ENCODE data around the gene SPIN2B.

DNA sequence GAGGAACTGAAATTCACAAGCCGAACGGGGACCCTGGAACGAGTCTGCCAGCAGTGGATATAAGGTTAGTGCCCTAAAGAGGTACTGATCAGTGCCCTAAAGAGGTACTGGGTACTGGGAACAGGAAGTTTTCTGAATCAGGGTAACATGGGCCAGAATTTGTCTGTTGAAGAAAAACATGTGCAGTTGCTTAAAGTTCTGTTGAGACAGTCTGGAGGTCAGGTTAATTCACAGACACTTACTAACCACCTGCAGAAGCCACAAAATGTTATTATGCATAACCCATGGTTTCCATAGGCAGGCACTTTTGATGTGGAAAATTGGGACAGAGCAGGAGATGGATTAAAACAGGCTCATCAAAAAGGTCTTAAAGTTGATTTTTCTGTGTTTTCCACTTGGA, 17.9 kb downstream of the SPIN2B start:
- TF ChIP-seq, protein P1, sequence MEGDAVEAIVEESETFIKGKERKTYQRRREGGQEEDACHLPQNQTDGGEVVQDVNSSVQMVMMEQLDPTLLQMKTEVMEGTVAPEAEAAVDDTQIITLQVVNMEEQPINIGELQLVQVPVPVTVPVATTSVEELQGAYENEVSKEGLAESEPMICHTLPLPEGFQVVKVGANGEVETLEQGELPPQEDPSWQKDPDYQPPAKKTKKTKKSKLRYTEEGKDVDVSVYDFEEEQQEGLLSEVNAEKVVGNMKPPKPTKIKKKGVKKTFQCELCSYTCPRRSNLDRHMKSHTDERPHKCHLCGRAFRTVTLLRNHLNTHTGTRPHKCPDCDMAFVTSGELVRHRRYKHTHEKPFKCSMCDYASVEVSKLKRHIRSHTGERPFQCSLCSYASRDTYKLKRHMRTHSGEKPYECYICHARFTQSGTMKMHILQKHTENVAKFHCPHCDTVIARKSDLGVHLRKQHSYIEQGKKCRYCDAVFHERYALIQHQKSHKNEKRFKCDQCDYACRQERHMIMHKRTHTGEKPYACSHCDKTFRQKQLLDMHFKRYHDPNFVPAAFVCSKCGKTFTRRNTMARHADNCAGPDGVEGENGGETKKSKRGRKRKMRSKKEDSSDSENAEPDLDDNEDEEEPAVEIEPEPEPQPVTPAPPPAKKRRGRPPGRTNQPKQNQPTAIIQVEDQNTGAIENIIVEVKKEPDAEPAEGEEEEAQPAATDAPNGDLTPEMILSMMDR (IDR thresholded peaks at IDR 0.05; ENCODE audit: low read length) = no peak
- TF ChIP-seq EZH2phosphoT487 (IDR thresholded peaks at IDR 0.05; ENCODE audit: low read length) = no peak
- TF ChIP-seq EZH2 (optimal IDR thresholded peaks at IDR 0.05; ENCODE audit: low read depth, low read length) = no peak

All from MM.1S (cell line).